ENCODE measurements around the gene AGFG2.
"Not testable (repeated sequence)": the region's sequence is repeated elsewhere in the genome, so short reads cannot be mapped to it uniquely, and the experiment has no call there.

The AGFG2 gene, protein sequence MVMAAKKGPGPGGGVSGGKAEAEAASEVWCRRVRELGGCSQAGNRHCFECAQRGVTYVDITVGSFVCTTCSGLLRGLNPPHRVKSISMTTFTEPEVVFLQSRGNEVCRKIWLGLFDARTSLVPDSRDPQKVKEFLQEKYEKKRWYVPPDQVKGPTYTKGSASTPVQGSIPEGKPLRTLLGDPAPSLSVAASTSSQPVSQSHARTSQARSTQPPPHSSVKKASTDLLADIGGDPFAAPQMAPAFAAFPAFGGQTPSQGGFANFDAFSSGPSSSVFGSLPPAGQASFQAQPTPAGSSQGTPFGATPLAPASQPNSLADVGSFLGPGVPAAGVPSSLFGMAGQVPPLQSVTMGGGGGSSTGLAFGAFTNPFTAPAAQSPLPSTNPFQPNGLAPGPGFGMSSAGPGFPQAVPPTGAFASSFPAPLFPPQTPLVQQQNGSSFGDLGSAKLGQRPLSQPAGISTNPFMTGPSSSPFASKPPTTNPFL

DNA sequence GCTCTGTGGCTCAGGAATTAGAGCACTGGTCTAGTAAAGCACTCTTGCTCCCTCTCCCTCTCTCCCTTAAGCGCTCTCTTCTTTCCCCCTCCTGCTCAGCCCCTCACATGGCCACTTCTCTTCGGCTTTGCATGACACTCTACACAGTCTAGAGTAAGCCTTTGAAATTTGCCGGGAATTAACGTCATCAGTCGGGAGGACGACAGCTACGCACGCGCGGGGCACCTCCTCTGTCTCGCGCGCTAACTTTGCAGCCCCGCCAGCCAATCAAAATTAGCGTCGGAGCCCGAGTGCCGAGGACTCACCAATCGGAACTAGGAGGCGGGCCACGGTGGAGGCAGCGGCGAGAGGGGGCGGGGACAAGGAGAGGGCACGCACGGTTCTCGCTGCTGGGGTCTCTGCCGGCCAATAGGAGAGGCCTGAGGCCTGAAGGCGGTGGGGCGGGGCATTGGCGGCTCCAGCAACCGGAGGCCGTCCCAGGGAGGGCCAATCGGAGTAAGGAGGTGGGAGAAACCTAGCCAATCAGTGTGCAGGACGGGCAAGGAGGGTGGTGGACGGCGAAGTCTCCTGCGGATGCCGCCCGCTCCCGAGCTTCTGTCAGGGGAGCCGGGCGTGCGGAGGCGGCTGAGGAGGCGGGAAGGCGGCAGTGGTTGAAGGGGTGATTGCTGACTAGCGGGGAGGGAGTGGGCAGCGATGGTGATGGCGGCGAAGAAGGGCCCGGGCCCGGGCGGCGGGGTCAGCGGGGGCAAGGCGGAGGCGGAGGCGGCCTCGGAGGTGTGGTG lies at the start of gene AGFG2:
Gene AGFG2 (plus strand): TSS at position 550 of the 782 bp plus-strand sequence. CDS start 144 bp downstream, at position 694.
- DNase-seq (ENCODE audit: low spot score): peak; percentile 99

DNA sequence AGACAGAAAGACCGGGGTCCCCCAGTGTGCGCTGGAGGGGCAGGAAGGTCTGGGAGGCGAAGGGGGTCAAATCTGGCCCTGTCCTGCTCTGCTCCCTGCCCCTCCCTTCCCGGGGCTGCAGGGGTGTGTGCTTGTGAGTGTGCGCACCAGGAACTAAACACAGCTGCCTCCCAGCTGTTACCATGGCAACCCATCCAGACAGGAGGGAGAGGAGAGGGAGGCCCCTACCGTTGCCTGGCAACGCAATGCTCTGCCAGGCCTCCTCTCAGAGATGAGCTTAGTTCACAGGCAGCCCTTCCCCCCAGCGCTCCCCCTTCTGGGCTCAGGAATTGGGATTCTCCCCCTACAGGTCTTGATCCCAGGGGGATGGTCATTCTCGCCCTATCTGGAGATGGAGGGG lies 49.2 kb upstream of the AGFG2 start:
- no peak for DNase-seq (ENCODE audit: low spot score)

DNA sequence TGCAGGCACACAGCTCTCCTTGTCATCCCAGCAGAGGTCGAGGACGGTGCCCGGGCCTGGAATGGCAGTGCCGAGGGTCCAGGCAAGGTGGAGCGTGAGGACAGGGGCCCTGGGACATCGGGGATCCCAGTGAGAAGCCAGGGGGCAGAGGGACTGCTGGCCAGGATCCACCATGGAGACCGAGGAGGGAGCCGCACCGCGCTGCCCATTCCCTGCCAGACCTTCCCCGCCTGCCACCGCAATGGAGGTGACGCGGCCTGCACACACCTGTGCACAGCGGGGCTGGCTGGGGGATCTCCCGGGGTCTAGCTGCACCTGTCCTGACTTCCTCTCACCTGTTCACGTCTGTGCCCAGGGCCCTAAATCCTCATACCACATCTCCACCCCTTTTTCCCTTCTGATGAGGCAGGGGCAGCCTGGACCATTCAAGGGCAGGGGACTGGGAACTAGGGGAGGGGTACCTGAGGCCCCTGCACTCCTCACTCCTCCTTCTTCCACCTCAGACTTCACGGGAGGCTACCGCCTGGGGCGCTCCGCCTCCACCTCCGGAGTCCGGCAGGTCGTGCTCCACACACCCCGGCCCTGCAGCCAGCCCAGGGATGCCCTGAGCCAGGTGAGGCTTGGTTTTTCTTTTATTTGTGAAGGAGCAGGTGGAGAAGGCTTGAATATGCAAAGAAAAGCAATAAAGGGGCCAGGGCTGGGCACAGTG lies 48.4 kb upstream of the AGFG2 start:
- no peak for DNase-seq (ENCODE audit: low spot score)

DNA sequence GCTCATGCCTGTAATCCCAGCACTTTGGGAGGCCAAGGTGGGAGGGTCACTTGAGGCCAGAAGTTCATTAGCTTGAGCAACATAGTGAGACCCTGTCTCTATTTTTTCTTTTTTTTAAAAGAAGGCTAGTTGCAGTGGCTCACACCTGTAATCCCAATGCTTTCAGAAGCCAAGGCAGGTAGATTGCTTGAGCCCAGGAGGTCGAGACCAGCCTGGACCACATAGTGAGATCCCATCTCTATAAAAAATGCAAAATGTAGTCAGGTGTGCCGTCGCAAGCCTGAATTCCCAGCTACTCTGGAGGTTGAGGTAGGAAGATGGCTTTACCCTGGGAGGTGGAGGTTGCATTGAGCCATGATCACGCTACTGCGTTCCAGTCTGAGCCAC lies 47.8 kb upstream of the AGFG2 start:
- DNase-seq (ENCODE audit: low spot score): no peak

DNA sequence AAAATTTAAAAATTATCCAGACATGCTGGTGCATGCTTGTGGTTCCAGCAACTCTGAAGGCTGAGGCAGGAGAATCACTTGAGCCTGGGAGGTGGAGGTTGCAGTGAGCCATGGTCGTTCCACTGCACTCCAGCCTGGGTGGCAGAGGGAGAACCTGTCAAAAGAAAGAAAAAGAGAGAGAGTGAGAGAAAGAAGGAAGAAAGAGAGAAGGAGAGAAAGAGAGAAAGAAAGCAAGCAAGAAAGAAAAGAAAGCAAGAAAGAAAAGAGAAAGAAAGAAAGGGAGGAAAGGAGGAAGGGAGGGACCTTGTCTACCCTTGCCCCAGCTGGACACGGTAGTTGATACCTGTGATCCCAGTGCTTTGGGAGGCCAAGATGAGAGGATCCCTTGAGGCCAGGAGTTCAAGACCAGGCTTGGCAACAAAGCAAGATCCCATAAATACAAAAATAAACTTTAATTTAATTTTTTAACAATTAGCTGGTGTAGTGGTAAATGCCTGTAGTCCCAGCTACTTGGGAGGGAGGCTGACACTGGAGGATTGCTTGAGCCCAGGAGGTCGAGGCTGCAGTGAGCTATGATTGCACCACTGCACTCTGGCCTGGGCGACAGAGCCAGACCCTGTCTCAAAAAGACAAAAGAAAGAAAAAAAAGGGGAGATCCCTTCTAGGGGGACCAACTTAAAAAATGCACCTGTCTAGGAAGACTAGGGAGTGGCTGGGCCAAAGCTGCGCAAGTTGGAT lies 46.1 kb upstream of the AGFG2 start:
- DNase-seq (ENCODE audit: low spot score): no peak

DNA sequence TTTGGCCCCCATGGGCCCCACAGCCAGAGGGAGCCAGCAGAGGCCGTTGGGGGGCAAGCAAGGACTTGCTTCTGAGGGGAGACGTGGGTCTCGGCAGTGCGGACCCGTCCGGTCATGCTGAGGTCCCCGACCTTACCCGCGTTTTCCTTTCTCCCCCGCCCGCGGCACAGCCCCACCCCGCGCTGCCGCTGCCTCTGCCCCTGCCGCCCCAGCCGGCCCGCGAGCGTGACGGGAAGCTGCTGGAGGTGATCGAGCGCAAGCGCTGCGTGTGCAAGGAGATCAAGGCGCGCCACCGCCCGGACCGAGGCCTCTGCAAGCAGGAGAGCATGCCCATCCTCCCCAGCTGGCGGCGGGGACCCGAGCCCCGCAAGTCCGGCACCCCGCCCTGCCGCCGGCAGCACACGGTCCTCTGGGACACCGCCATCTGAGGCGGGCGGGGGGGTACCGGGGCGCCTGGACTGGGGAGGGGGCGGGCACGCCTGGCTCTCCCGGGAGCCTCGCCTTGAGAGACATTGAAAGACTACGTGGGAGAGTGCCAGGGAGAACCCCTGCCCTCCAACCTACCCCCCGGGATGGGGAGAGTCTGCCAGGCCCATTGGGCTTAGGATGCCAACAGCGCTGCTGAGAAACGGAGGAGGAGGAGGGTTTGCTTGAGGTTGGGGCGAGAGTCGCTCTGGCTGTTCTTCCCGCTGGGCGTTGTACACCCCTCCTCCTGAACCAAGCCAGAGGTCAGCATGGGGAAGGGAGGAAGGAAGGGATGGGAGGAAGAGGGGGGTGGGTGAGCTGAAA lies 45.3 kb upstream of the AGFG2 start:
- DNase-seq (ENCODE audit: low spot score): peak; percentile 33

DNA sequence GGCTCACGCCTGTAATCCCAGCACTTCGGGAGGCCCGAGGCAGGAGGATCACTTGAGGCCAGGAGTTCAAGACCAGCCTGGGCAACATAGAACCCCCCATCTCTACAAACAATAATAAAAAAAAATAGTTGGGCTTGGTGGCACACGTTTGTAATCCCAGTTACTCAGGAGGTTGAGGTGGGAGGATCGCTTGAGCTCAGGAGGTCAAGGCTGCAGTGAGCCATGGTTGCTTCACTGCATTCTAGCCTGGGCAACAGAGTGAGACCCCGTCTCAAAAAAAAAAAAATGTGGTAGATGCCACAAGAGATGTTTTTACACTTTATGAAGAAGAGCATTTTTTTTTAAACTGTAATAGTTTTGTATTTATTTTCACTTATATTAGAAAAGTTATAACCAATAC lies 42.5 kb upstream of the AGFG2 start:
- DNase-seq (ENCODE audit: low spot score): no peak

- DNase-seq (ENCODE audit: low spot score): not testable (repeated sequence)
These were observed 38.3 kb upstream of the AGFG2 start for GRCh38 chr7:100500743-100501142.

- not testable (repeated sequence) for DNase-seq (ENCODE audit: low spot score)
These were observed 35.0 kb upstream of the AGFG2 start for GRCh38 chr7:100504031-100504430.

- no peak for DNase-seq (ENCODE audit: low spot score)
These were observed 34.0 kb upstream of the AGFG2 start for GRCh38 chr7:100504887-100505611.

DNA sequence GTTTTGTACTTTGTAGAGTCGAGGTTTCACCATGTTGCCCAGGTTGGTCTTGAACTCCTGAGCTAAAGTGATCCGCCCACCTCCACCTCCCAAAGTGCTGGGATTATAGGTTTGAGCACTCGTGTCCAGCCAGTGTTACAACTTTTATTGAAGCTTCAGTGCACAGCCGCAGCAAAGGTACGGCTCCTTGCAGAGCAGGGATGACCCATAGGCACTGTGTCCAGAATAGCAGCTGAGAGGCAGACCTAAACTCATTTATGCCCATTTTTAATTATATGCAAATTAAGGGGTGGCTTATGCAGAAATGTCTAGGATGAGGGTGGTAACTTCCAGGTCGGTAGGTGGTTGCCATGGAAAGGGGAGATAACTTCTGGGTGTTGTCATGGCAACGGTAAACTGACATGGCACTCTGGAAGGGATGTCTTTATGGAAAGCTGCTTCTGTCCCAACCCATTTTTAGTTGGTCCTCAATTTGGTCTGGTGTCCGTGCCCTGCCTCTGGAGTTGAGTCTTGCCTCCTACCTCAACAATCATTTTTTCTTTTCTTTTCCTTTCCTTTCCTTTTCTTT lies 32.6 kb upstream of the AGFG2 start:
- DNase-seq (ENCODE audit: low spot score): no peak

DNA sequence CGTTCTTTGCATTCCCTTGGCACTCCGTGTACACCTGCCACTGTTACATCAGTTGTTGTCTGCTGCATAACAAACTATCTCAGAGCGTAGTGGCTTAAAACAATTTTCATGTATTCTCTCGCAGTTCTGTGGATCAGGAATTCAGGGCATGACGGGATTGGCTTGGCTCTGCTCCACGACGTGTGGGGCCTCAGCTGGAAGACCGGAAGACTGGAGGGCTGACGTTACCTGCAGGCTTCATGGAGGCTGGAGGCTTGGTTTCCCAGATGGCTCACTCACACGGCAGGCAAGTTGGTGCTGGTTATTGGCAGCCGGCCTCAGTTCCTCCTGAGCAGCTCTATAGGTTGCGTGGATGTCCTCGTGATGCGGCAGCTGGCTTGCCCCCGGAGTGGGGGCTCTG lies 29.8 kb upstream of the AGFG2 start:
- no peak for DNase-seq (ENCODE audit: low spot score)

DNA sequence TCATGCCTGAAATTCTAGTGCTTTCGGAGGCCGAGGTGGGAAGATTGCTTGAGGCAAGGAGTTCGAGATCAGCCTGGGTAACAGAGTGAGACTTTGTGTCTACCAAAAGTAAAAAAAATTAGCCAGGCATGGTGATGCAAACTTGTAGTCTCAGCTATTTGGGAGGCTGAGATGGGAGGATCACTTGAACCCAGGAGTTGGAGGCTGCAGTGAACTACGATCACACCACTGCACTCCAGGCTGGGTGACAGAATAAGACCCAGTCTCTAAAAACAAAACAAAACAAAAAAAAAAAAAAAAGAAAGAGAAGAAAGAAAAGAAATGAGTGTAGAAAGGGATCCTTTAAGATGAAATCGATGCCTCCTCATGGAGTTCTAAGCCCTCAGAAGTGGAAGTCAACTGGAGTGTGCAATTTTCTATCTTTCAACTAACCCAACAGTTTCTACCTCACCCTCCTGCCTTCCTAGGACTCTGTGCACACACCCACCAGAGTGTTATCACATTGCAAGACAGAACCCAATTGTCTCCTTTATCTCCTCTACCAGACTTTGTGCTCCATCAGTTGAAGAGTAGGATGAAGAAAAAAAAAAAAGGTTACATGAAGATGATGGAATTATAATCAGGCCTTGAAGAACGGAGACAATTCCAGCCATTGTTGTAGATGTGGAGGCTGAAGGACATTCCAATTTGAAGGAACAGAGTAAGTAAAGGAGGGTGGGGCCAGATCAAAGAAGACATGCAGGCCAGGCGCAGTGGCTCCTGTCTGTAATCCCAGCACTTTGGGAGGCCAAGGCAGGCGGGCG lies 28.4 kb upstream of the AGFG2 start:
- DNase-seq (ENCODE audit: low spot score): peak; percentile 20

DNA sequence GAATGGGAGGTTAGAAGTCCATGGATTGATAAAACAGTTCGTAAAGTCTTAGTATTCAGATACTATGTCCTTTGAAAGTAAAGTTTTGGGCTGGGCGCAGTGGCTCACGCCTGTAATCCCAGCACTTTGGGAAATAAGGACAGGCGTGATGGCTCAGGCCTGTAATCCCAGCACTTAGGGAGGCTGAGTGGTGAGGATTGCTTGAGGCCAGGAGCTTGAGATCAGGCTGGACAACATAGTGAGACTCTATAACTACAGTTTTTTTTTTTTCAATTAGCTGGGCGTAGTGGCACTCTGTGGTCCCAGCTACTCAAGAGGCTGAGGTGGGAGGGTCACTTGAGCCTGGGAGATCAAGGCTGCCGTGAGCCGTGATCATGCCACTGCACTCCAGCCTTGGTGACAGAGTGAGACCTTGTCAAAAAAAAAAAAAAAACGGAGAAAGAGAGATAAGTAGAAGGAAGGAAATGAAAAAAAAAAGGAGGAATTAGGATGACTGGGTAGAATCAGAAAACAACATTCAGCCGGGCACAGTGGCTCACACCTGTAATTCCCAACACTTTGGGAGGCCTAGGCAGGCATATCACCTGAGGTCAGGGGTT lies 25.7 kb upstream of the AGFG2 start:
- DNase-seq (ENCODE audit: low spot score): peak; percentile 45

DNA sequence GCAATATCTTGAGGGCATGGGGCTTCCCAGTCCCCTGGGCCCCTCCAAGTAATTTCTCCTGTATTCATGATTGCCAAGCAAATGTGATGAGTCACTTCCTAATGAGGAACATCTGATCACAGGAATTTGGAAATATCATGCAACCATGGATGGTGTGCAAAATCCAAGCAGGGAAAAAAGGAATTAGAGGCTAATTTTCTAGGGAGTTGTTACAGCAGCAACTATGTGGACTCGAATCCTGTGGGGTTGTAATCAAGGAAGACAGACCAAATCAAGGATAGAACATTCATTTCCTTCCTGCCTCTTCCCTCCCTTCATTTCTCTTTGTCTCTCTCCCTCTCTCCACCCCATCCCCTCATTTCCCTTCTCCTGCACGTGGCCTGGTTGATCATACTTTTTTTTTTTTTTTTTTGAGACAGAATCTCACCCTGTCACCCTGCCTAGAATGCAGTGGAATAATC lies 23.9 kb upstream of the AGFG2 start:
- no peak for DNase-seq (ENCODE audit: low spot score)

DNA sequence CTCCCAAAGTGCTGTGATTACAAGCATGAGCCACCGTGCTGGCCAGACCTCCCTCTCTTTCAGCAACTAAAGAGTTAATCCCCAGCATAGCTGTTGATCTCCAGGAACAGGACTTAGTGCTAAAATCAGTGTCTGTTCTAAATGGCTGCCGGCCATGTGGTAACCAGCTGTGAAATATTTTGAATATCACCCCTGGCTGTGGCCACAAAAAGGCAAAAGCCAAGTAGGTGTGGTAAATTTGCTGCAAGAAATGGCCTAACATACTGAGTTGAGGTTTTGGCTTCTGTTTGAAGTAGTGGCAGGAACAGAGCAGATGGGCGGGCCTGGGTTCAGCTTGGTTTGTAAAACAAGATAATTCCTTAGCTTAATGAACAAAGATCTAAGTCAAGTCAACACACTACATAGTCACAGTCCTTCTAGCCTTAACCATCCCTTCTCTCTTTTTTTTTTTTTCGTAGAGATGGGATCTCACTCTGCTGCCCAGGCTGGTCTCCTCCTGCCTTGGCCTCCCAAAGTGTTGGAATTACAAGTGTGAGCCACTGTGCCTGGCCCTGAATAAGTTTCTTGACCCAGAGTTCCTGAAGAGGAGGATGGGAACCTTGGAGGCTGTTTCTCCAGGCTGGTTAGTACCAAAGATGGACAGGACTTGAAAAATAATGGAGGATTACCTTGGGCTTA lies 22.7 kb upstream of the AGFG2 start:
- peak; percentile 29 for DNase-seq (ENCODE audit: low spot score)

DNA sequence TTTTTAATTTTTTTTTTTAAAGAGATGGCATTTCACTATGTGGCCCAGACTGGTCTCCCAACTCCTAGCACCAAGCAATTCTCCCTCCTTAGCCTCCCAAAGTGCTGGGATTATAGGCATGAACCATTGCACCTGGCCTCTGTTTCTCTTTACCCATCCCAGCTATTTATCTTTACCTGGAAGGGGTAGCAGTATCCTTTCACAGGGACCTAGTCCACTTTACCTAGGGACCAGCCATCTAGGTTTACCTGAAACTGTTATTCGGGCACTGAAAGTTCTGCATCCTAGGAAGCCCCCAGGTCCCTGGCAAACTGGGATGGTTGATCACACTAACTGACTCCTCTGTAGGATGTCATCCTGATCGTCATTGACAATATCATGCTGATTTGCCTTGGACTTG lies 21.7 kb upstream of the AGFG2 start:
- DNase-seq (ENCODE audit: low spot score): no peak

DNA sequence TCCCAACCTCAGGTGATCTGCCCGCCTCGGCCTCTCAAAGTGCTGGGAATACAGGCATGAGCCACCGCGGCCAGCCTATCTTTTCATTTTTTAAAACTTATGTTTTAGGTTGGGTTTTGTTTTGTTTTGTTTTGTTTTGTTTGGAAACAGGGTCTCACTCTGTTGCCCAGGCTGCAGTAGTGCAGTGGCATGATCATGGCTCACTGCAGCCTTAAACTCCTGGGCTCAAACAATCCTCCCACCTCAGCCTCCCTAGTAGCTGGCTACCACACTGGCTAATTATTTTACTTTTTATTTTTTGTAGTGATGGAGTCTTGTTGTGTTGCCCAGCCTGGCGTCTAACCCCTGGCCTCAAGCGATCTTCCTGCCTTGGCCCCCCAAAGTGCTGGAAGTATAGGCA lies 19.4 kb upstream of the AGFG2 start:
- DNase-seq (ENCODE audit: low spot score): no peak
